Measurements from ENCODE around the gene E4F1.
A peak's percentile ranks its signal among the peaks of the same experiment; 100 is the strongest.

E4F1 gene

GRCh38 chr16:2244301-2244700 lies 20.9 kb downstream of the E4F1 start:
- Histone ChIP-seq H3K4me3 (ENCODE audit: low read depth in 1 of 2, low read length in 2 of 2) (no peak overlapping the region), H3K79me2 (ENCODE audit: insufficient read depth, low read length) (no peaks in the 10 kb centered on the region), H3K9ac (ENCODE audit: low read depth, low read length) (no peak overlapping the region), H3K9me3 (ENCODE audit: insufficient read depth, low read length, severe bottlenecking) (no peaks in the 10 kb centered on the region), H3K4me1 (ENCODE audit: insufficient read depth, low read length) (no peaks in the 10 kb centered on the region), H4K20me1 (ENCODE audit: insufficient read depth, low read length) (peaks cover 13% of the 10 kb centered on the region), H2AFZ (ENCODE audit: low read depth, low read length) (no peak overlapping the region), H3K27ac (ENCODE audit: low read length) (no peak overlapping the region), H3K4me2 (ENCODE audit: insufficient read depth, low read length) (no peak overlapping the region), H3K27me3 (ENCODE audit: insufficient read depth, low read length, poor library complexity) (no peaks in the 10 kb centered on the region), H3K36me3 (ENCODE audit: insufficient read depth, low read length) (peaks cover 69% of the 10 kb centered on the region)
- TF ChIP-seq EZH2 (IDR thresholded peaks at IDR 0.05; ENCODE audit: borderline replicate concordance, low read depth, low read length, severe bottlenecking): no peak
- TF ChIP-seq CTCF (IDR thresholded peaks at IDR 0.05; ENCODE audit: borderline replicate concordance, extremely low read depth, low read length, poor library complexity, severe bottlenecking): no peak
- DNase-seq: no peak
- ATAC-seq (ENCODE audit: insufficient read depth, low read depth): peak; percentile 11; the same call in 1 of the 3 replicates

GRCh38 chr16:2244926-2245795 lies 21.8 kb downstream of the E4F1 start:
- Histone ChIP-seq H3K9me3 (ENCODE audit: insufficient read depth, low read length, severe bottlenecking) (no peaks in the 10 kb centered on the region), H3K4me2 (ENCODE audit: insufficient read depth, low read length) (no peak overlapping the region), H3K9ac (ENCODE audit: low read depth, low read length) (no peak overlapping the region), H3K27me3 (ENCODE audit: insufficient read depth, low read length, poor library complexity) (no peaks in the 10 kb centered on the region), H3K27ac (ENCODE audit: low read length) (no peak overlapping the region), H3K36me3 (ENCODE audit: insufficient read depth, low read length) (peaks cover 63% of the 10 kb centered on the region), H2AFZ (ENCODE audit: low read depth, low read length) (no peak overlapping the region), H3K4me3 (ENCODE audit: low read depth in 1 of 2, low read length in 2 of 2) (no peak overlapping the region), H3K4me1 (ENCODE audit: insufficient read depth, low read length) (no peaks in the 10 kb centered on the region), H3K79me2 (ENCODE audit: insufficient read depth, low read length) (no peaks in the 10 kb centered on the region), H4K20me1 (ENCODE audit: insufficient read depth, low read length) (peaks cover 13% of the 10 kb centered on the region)
- DNase-seq (no peak), ATAC-seq (ENCODE audit: insufficient read depth, low read depth) (no peak)
- TF ChIP-seq EZH2 (IDR thresholded peaks at IDR 0.05; ENCODE audit: borderline replicate concordance, low read depth, low read length, severe bottlenecking) (no peak), CTCF (IDR thresholded peaks at IDR 0.05; ENCODE audit: borderline replicate concordance, extremely low read depth, low read length, poor library complexity, severe bottlenecking) (no peak)

GRCh38 chr16:2246301-2246885 lies 23.0 kb downstream of the E4F1 start:
- H3K4me3 ChIP-seq (ENCODE audit: low read depth in 1 of 2, low read length in 2 of 2): no peak overlapping the region
- H3K36me3 ChIP-seq (ENCODE audit: insufficient read depth, low read length): peaks cover 68% of the 10 kb centered on the region
- H3K9ac ChIP-seq (ENCODE audit: low read depth, low read length): no peak overlapping the region
- H3K27ac ChIP-seq (ENCODE audit: low read length): no peak overlapping the region
- H3K4me2 ChIP-seq (ENCODE audit: insufficient read depth, low read length): no peak overlapping the region
- H2AFZ ChIP-seq (ENCODE audit: low read depth, low read length): no peak overlapping the region
- peaks cover 13% of the 10 kb centered on the region for H4K20me1 ChIP-seq (ENCODE audit: insufficient read depth, low read length)
- ATAC-seq (ENCODE audit: insufficient read depth, low read depth) (no peak), DNase-seq (no peak)
- H3K79me2 ChIP-seq (ENCODE audit: insufficient read depth, low read length): no peaks in the 10 kb centered on the region
- H3K9me3 ChIP-seq (ENCODE audit: insufficient read depth, low read length, severe bottlenecking): no peaks in the 10 kb centered on the region
- TF ChIP-seq CTCF (IDR thresholded peaks at IDR 0.05; ENCODE audit: borderline replicate concordance, extremely low read depth, low read length, poor library complexity, severe bottlenecking) (no peak), EZH2 (IDR thresholded peaks at IDR 0.05; ENCODE audit: borderline replicate concordance, low read depth, low read length, severe bottlenecking) (no peak)
- H3K27me3 ChIP-seq (ENCODE audit: insufficient read depth, low read length, poor library complexity): no peaks in the 10 kb centered on the region
- no peaks in the 10 kb centered on the region for H3K4me1 ChIP-seq (ENCODE audit: insufficient read depth, low read length)
